Esophagus squamous epithelium (tissue), 5 donors: ENCODE results near the gene LKAAEAR1. TPM values are rescaled to one million over a fixed set of nuclear protein-coding genes. Genes with fewer than 3 reads are reported as not detected.

Source experiments
- DNase-seq: peaks from one replicate; lab custom pipeline; 2025; lab: John Stamatoyannopoulos, UW
- H3K27ac ChIP-seq, 4 donors: fragments of 200-600 bp; sonication (generic); one replicate each; pipeline ENCODE4 v1.5.1; 2016 to 2019; ENCODE audit warnings: mild to moderate bottlenecking in 1 of 4
- H3K27me3 ChIP-seq, 4 donors: fragments of 200-600 bp; sonication (generic); 1 replicate in 3 of 4; 2 replicates in 1 of 4; pipeline versions ENCODE4 v1.5.1 to v1.6.0; 2017 to 2021; ENCODE audit warnings: antibody characterized with exemption in 1 of 4
- H3K36me3 ChIP-seq, 3 donors: fragments of 200-600 bp; sonication (generic); one replicate each; pipeline ENCODE4 v1.5.1; 2016 to 2019
- H3K4me1 ChIP-seq, 3 donors: fragments of 200-600 bp; sonication (generic); one replicate each; pipeline ENCODE4 v1.5.1; 2017 to 2019
- H3K4me3 ChIP-seq, 4 donors: fragments of 200-600 bp; sonication (generic); 1 replicate in 3 of 4; 2 replicates in 1 of 4; pipeline ENCODE4 v1.5.1; 2016 to 2019; ENCODE audit warnings: mild to moderate bottlenecking in 2 of 4, moderate library complexity in 1 of 4
- H3K9me3 ChIP-seq, 3 donors: fragments of 200-600 bp; sonication (generic); one replicate each; pipeline ENCODE4 v1.5.1; 2016 to 2019
- CTCF ChIP-seq, 6 experiments: fragments of 450-650 bp in 4 of 6; fragments of 200-600 bp in 2 of 6; sonication (generic) in 2 of 6; IDR thresholded peaks; one replicate each; pipeline ENCODE4 v1.5.1; 2016 to 2019; ENCODE audit warnings: antibody characterized with exemption in 6 of 6, mild to moderate bottlenecking in 4 of 6, moderate library complexity in 4 of 6
- POLR2A ChIP-seq, 4 donors: fragments of 450-650 bp; IDR thresholded peaks; one replicate each; pipeline ENCODE4 v1.6.1; 2017; ENCODE audit warnings: antibody characterized with exemption in 4 of 4, mild to moderate bottlenecking in 4 of 4, moderate library complexity in 3 of 4
- WGBS, 2 donors: methylation state at CpG; one replicate each; pipeline ENCODE4 v1.1.5; 2018; 5-methylcytosine and 5-hydroxymethylcytosine counted together
- intact Hi-C: fragments of 100-400 bp; cut with DNase I; formaldehyde crosslinking; loops from one replicate; pipeline ENCODE4 v1.15.0; 2022
- total RNA-seq, 4 donors: library from RNA; depleted of rRNA; stranded (reverse); fragments of >200 nt; gene quantifications; one replicate each; pipeline ENCODE4 v1.1.0, GENCODE V29; 2016
- donor health status: DM: yes; HTN: yes; CAD: no.

LKAAEAR1 gene
- total RNA-seq, 4 donors from 2014 or later = not detected

GRCh38 chr20:64078934-64079272 lies 5.3 kb downstream of the LKAAEAR1 start:
- Histone ChIP-seq H3K4me1 (peaks cover 26 to 86% (median 41%) of the 10 kb centered on the region in 3 donors), H3K9me3 (no peaks in the 10 kb centered on the region), H3K27me3 (peaks cover 0 to 27% (median 0%) of the 10 kb centered on the region in 4 donors), H3K4me3 (peak overlapping the region; percentile 59 to 89 (median 77)), H3K27ac (peak overlapping the region; percentile 64 to 91 (median 84)), H3K36me3 (peaks cover 0 to 17% (median 10%) of the 10 kb centered on the region in 3 donors)
- 0% methylated on average over 2 of the region's 4 CpGs; no CpG with 5 or more reads in 1 of the 2 donors for WGBS, 2 donors
- intact Hi-C loops = no loop called here
- DNase-seq = no peak
- no peak for TF ChIP-seq POLR2A (IDR thresholded peaks at IDR 0.05)
- no peak for TF ChIP-seq CTCF (IDR thresholded peaks at IDR 0.05)

DNA sequence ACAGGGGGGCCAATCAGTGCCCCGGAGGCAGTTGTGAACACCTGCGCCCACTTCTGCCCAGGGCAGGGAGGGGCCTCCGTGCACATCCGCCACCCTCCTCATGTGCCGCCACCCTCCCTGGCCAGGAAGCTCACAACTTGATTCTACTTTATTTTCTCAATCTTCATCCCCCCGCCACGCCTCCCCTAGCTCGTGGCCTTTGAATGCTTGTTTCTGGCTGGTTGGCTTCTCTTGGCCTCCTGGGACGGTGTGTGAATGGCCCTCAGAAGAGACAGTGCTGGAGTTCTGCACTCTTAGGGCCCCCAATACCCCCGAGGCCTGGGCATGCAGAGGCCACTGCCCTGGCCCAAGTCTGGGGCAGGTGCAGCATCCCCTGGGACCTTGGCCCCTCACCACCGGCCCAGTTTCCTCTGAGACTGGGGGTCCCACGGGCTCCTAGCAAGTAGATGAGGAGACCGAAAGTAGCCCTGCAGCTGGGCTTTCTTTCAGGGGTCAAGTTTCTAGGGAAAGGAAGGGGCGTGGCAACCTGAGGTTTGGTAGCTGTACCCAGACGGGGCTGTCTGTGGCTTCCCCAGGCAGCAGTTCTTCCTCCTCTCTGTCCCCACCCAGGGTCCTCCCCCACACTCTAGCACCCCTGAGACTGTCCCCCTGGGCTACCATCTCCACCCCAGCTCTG lies 6.2 kb downstream of the LKAAEAR1 start:
- intact Hi-C loops = no loop called here
- Histone ChIP-seq H3K4me1 (peaks cover 19 to 79% (median 33%) of the 10 kb centered on the region in 3 donors), H3K27me3 (peaks cover 0 to 18% (median 0%) of the 10 kb centered on the region in 4 donors), H3K9me3 (no peaks in the 10 kb centered on the region), H3K4me3 (peak overlapping the region; percentile 59 to 89 (median 77)), H3K36me3 (peaks cover 0 to 26% (median 10%) of the 10 kb centered on the region in 3 donors), H3K27ac (peak overlapping the region; percentile 20 to 88 (median 71))
- no peak for DNase-seq
- 51 to 63% methylated on average over 7 of the region's 15 CpGs for WGBS, 2 donors
- TF ChIP-seq CTCF (IDR thresholded peaks at IDR 0.05) (no peak), POLR2A (IDR thresholded peaks at IDR 0.05) (no peak)

DNA sequence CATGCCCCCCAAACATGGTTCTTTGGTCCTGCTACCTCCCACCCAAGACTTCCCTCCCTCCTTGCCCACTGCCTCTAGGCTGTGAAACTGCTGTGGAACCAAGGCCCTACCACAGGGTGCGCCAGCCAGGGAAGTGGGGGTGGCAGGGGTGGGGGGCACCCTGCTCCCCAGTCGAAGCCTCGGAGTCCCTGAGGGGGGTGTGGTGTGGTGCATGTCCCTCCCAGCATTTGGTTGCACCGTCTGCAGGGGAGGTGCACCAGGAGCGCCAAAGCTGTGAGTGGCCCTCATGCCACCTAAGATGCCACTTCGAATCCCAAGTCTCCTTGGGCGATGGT lies 6.7 kb downstream of the LKAAEAR1 start:
- peaks cover 16 to 74% (median 33%) of the 10 kb centered on the region in 3 donors for H3K4me1 ChIP-seq
- H3K36me3 ChIP-seq = peaks cover 0 to 31% (median 10%) of the 10 kb centered on the region in 3 donors
- peak overlapping the region in 3 of 4 donors; percentile 59 to 89 (median 80) for H3K4me3 ChIP-seq
- intact Hi-C loops = no loop called here
- no peak for TF ChIP-seq CTCF (IDR thresholded peaks at IDR 0.05)
- no peak for TF ChIP-seq POLR2A (IDR thresholded peaks at IDR 0.05)
- WGBS, 2 donors = no CpG with 5 or more reads among the region's 7 CpGs
- DNase-seq = no peak
- H3K27me3 ChIP-seq = peaks cover 0 to 13% (median 0%) of the 10 kb centered on the region in 4 donors
- H3K27ac ChIP-seq = peak overlapping the region in 2 of 4 donors; percentile 46 to 61
- no peaks in the 10 kb centered on the region for H3K9me3 ChIP-seq

DNA sequence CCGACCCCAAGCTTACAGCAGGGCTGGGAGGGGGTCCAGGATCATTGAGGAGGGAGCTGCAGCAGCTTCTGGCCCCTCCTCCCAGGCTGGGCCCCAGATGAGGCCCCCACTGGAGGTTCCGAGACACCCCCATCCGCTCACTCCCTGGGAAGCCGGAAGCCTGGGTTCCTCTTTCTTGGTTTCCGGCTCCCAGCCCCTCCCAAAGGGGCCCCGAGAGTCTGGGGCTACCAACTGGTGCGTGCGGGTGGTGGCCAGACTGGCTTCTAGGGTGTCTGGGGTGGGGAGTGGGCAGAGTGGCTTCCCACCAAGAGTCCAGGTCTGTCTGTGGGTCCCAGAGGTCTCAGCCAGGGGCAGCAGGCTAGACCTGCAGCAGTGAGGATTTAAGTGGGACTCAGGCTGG lies 7.1 kb downstream of the LKAAEAR1 start:
- TF ChIP-seq POLR2A (IDR thresholded peaks at IDR 0.05) (no peak), CTCF (IDR thresholded peaks at IDR 0.05) (no peak)
- Histone ChIP-seq H3K36me3 (peaks cover 4 to 35% (median 10%) of the 10 kb centered on the region in 3 donors), H3K27me3 (peaks cover 0 to 9% (median 0%) of the 10 kb centered on the region in 4 donors), H3K4me1 (peaks cover 16 to 69% (median 33%) of the 10 kb centered on the region in 3 donors), H3K27ac (peak overlapping the region in 2 of 4 donors; percentile 46 to 61), H3K4me3 (peak overlapping the region in 3 of 4 donors; percentile 59 to 89 (median 80)), H3K9me3 (no peaks in the 10 kb centered on the region)
- intact Hi-C loops = no loop called here
- no CpG with 5 or more reads among the region's 8 CpGs for WGBS, 2 donors
- no peak for DNase-seq
